Effector CD8-positive, alpha-beta T cell (primary cell): ENCODE data around the gene TUBB3.
"Not testable (repeated sequence)": the region's sequence is repeated elsewhere in the genome, so short reads cannot be mapped to it uniquely, and the experiment has no call there.

Experiments used
- DNase-seq: peaks from one replicate; lab custom pipeline; 2025; lab: John Stamatoyannopoulos, UW

The TUBB3 gene

GRCh38 chr16:89902980-89903379 lies 20.2 kb upstream of the TUBB3 start:
- DNase-seq = no peak

- DNase-seq = no peak
Observed at GRCh38 chr16:89903908-89904515, 19.1 kb upstream of the TUBB3 start.

GRCh38 chr16:89904606-89905510 lies 18.3 kb upstream of the TUBB3 start:
- no peak for DNase-seq

- no peak for DNase-seq
Observed at GRCh38 chr16:89905511-89906139, 17.5 kb upstream of the TUBB3 start.

- DNase-seq = no peak
Observed at GRCh38 chr16:89906140-89907025, 16.8 kb upstream of the TUBB3 start.

GRCh38 chr16:89907055-89907814 lies 15.9 kb upstream of the TUBB3 start:
- DNase-seq = no peak

GRCh38 chr16:89908236-89908635 lies 14.9 kb upstream of the TUBB3 start:
- DNase-seq = no peak

- peak; percentile 51 for DNase-seq
Observed at GRCh38 chr16:89909777-89910716, 13.1 kb upstream of the TUBB3 start.

- DNase-seq = no peak
Observed at GRCh38 chr16:89910717-89911354, 12.3 kb upstream of the TUBB3 start.

- DNase-seq = no peak
Observed at GRCh38 chr16:89911375-89911774, 11.8 kb upstream of the TUBB3 start.

GRCh38 chr16:89912143-89912542 lies 11.0 kb upstream of the TUBB3 start:
- no peak for DNase-seq

GRCh38 chr16:89912627-89913026 lies 10.5 kb upstream of the TUBB3 start:
- DNase-seq = no peak

- no peak for DNase-seq
Observed at GRCh38 chr16:89913408-89914387, 9.4 kb upstream of the TUBB3 start.

- not testable (repeated sequence) for DNase-seq
Observed at GRCh38 chr16:89914642-89915285, 8.4 kb upstream of the TUBB3 start.

GRCh38 chr16:89915303-89916232 lies 7.6 kb upstream of the TUBB3 start:
- no peak for DNase-seq

- peak; percentile 51 for DNase-seq
Observed at GRCh38 chr16:89917773-89918452, 5.2 kb upstream of the TUBB3 start.
